Right forelimb (tissue), 1 donor: ENCODE data around the gene CARD11.

Experiments
- DNase-seq: peaks from one replicate; pipeline ENCODE4 v3.0.0-alpha.2; 2018

CARD11 gene

DNA sequence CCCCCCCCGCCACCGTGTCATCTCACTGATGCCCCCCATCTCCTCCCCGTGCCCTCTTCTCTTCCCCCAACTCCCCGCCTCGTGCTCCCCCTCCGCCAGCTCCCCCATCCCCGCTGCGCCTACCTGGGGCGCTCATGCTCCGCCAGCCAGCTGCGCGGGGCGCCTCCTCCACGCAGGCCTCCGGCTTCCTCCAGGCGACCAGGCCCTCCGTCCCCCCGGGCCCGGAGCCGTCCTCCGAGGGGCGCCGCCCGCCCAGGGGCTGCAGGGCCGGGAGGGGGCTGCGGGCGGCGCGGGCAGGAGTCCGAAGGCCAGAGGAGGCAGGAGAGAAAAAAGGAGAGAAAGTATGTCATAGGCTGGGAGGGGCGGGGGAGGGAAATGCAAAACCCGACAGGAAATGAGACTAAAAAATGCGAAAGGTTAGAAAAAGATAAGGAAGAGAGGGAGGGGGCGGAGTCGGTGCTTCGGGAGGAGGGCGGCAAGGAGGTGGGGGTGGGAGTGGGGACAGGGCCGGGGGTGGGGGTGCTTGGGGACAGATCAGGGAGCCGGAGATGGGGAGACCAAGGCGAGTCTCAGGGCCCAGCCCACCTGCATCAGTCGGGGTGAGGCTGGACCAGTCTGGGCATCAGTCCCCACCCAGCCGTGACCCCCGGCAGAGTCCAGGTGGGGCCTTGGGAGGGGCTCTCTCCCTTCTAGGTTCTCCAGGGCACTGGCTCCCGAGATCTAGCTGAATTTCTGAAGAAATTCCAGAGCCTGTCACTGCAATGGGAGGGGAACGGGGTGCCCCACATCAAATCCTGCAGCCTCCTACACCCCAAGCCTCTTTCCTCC is at the start of gene CARD11:
Gene CARD11, minus strand, starts transcription at position 324 of the 828 bp plus-strand sequence. CDS start 85,361 bp downstream, outside the sequence.
- no peak for DNase-seq

DNA sequence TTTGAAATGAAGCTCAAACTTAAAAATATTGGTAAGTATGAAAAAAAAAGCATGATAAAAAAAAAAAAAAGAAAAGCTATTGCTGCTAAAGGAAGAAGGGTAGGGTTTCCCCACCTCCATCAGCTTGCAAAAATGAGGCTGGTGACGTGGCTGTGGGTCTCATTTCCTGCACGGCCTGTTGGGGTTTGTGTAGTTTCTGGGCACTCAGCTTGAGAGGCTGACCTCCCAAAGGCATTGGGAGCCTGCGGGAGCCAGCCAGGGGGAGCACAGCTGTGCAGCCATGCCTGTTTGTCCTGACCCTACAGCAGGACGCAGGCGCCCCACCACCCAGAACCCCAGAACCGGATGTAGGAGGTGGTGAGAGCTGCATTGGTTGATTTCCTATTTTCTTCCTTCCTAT is 48.8 kb upstream of the CARD11 start:
- DNase-seq = no peak

DNA sequence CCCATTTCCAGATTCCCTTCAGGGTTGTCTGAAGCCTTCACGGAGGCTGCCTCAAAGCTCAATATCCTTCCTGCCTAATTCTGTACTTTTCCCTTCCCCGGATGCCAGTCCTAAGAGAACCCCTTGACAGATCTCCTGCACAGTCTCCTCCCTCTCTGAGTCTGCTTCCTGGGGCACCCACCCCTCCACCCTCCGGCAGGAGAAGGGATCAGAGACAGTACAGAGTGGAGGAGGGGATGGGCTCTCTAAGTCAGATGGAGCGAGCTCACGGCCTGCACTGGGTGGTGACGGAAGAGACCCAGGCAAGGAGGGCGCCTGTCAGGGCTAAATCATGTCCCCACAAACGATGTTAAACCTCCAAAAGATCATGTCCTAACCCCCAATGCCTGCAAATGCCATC is 48.0 kb upstream of the CARD11 start:
- no peak for DNase-seq

DNA sequence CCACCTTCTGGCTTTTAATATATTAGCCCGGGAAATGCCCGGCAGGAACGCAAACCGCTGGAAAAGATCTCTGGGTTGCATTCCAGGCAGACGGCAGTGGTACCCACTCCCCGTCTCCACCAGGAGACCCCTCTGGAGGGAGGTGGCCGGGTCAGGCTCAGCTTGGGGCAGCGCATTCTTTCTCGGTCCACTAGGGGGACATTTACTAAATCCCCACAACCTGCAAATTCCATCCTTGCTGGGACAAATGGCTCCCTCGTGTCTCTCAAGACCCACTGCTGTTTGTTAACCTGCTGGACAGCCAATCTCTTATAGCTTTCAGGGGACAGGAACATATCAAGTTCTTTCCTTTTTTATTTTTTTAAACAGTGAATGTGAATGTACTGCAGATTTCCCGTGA is 45.8 kb upstream of the CARD11 start:
- no peak for DNase-seq

DNA sequence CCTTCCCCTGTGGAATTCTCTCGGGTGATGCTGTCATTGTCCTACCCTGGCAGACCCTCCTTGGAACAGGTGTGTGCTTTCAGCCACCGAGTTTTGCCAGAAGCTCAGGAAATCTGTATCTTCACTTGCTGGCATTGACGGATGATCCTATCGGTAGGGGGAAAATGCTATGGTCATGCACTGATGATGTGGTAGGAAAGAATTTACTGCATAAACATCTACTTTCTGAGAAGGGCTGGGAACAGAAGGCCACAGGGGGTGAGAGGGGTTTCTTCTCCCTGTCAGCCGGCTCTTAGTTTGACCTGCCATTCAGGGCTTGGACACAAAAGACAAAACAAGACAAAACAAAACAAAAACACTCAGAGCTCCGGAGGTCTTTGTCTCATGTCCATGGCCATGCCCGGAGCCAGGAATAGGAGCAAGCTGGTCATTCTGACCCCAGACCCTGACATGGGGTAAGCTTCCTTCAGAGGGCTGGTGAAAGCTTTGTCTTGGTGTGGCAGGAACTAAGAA is 43.6 kb upstream of the CARD11 start:
- no peak for DNase-seq

DNA sequence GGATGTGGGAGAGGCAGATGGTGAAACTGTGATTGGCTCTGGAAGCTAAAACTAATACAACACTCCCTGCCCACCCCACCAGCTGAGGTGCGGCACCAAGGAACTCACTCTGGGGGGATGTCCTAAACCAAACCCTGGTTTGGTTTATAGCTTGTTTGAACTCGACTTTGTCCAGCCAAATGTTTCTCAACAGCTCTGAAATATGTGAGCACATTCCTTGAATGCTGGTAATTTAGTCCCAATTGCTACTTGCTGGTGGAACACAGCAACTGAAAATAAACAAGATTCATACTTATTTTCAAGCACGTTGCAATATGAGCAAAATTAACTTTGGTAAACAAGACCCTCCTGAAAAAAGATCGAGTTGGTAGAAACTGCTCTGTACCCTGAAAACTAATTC is 39.7 kb upstream of the CARD11 start:
- DNase-seq = no peak

DNA sequence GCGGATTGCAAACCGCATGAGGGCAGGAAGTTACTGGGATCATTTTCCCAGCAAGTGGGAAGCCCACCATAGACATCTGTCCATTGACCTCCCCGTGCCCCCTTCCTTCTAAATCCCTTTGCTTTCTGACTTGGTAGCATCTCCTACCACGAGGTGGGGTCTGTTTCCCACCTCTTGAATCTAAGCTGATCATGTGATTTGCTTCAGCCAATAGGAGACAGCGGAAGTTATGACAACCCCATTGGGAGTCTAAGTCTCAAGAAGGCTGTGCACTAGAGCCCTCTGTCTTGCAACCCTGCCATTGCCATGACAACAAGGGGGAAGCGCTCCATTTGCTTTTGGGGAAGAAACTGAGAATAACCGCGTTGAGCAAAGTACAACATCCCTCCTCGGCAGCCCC is 39.2 kb upstream of the CARD11 start:
- no peak for DNase-seq

DNA sequence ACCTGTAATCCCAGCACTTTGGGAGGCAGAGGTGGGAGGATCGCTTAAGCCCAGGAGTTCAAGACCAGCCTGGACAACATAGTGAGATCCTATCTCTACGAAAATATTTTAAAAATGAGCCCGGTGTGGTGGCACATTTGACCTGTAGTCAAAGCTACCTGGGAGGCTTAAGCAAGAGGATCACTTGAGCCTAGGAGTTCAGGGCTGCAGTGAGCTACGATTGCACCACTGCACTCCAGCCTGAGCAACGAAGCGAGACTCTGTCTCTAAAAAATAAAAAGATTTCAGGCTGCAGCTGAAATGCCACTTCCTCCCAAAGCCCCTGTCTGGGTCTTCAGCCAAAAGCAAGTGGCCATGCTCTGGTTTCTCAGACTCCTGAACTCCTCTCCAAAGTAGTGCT is 38.7 kb upstream of the CARD11 start:
- no peak for DNase-seq

DNA sequence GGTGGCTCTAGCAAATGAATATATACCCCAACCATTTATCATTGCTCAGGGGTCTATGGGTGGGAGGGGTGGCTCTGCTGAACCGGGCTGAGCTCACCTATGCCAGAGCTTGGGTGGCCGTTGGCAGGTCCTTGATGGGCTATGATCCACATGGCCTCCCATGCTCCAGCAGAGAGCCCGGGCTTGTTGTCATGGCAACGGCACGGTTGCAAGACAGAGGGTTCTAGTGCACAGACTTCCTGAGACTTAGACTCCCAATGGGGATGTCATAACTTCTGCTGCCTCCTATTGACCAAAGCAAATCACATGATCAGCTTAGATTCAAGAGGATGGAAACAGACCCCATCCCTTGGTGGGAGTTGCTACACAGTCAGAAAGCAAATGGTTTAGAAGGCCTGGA is 36.4 kb upstream of the CARD11 start:
- no peak for DNase-seq

DNA sequence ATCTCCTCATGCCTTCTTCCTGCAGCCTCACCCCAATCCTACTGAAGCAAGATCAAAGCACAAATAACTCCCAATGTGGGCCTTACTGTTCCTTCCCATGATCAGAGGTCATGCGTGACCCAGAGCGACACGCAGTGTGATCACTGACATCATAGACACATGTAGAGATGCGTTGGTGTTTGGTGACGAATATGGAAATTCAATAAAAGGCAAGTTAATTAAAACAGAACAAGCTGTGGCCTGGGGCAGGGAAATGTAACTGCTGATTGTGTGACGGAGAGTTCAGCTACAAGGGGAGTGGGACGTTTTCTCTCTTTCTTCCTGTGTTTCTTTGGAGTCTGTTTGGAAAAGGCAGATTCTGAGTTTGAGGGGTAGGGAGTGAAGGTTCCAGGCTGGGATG is 34.8 kb upstream of the CARD11 start:
- DNase-seq = no peak

DNA sequence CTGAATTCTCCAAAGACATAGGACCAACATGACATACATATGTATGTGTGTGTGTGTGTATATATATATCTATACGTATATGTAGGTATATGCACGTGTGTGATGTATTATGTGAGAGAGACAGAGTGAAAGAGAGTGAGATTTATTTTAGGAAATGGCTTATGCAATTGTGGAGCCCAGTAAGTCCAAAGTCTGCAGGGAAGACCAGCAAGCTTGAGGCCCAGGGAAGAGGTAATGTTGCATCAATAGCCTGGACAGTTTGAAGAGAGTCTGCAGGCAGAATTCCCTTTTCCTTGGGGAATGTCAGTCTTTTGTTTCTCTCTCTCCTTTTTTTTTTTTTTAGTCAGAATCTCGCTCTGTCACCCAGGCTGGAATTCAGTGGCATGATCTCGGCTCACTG is 33.0 kb upstream of the CARD11 start:
- no peak for DNase-seq

DNA sequence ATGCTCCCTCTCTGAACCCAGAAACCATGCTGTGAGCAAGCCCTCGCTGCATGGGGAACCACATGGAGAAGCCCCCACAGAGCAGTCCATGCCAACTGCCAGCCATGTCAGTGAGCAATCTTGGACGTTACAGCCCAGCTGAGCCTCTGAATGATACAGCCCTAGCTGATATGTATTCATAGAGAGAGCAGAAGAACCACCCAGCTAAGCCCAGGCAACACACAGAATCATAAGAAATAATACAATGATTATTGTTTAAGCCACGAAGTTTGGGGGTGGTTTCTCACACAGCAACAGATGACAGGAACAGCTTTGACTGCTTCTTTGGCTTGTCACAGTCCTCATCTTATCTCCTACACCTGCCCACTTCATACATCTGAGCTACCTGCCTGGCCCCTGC is 32.5 kb upstream of the CARD11 start:
- DNase-seq = no peak

DNA sequence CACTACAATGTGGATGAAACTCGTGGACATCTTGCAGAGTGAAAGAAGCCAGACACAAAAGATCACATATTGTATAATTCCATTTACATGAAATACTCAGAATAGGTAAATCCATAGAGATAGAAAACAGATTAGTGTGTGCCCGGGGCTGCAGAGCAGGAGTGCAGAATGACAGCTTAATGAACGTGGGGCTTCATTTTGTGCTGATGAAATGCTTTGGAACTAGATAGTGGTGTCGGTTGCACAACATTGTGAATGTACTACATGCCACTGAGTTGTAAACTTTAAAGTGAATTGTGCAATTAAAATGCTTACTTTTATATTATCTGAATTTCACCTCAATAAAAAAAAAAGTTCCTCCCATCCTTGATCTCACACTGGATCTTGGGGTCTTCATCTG is 31.8 kb upstream of the CARD11 start:
- DNase-seq = no peak

DNA sequence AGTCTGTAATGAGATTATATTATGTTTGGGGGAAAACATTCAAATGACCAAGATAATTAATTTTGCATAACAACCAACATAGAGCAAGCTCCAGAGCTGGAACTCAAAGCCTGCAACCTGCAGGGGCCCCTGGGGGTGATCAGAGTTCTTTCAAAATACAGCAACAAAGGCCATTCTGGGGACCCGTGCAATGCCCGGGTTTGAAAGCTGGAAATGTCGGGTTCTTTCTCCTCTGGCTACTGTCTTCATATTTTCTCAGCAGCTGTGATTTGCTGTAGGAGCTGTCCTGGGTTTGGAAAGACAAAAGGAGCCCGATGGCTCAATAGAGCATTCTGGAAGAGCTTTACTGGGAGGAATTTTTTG is 30.8 kb upstream of the CARD11 start:
- DNase-seq = no peak

DNA sequence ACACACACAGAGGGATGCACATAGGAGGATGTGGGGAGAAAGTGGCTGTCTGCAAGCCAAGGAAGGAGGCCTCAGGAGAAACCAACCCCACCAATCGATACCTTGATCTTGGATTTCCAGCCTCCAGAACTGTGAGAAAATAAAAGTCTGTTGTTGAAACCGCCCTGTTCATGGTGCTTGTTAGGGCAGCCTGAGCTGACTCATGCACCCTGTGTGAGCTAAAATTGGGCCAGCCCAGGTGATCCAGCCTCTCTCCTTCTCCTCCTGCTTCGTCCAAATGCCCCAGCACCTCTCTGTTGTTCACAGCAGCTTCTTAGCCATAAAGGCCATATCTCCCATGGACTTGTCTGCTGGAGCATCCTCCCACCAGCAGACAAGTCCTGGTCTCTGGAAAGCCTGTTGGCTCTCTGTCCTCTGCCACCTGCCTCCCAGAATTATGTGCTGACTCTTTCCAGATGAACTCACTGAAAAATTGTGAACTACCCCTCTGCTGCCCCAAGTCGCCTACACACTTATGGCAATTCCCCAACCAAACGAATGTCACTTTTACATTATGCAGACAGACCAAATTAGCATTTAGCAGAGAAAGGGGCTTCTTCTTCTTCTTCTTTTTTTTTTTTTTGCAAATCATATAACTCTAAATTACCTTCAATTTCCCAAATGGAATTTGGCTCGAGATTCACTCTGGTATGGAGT is 30.2 kb upstream of the CARD11 start:
- DNase-seq = no peak

DNA sequence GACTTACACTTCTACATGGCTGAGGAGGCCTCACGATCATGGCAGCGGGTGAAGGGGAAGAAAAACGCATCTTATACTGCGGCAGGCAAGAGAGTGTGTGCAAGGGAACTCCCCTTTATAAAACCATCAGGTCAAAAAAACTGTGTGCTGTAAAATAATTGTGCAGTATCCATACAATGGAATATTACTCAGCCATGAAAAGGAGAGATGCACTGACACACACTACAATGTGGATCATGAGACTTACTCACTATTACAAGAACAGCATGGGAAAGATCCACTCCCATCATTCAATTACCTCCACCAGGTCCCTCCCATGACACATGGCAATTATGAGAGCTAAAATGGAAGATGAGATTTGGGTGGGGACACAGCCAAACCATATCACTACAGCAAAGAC is 27.2 kb upstream of the CARD11 start:
- DNase-seq = no peak

DNA sequence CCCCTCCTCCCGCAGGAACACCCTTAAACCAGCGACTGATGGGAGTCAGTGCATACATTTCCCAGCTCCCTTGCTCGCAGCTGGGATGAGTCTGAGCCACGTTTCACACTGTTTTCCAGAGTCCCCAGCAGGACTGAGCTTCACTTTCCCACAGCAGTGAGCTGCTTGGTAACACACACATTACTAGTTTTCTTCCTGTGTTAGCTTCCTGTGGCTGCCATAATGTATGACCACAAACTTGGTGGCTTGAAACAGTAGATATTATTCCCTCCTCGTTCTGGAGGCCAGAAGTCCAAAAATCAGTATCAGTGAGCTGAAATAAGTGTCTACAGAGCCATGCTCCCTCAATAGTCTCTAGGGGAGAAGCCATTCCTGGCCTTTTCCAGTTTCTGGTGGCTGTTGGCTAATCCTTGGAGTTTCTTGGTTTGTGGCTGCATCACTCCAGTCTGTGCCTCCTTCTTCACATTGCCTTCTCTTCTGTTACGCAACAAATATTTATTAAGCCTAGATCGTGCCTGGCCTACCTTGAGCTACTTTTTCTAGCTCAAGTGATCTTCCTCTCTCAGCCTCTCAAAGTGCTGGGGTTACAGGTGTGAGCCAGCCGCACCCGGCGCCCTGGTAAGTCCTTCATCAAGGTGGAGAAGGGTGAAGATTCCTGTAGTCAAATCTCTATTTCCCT is 26.2 kb upstream of the CARD11 start:
- DNase-seq = no peak

DNA sequence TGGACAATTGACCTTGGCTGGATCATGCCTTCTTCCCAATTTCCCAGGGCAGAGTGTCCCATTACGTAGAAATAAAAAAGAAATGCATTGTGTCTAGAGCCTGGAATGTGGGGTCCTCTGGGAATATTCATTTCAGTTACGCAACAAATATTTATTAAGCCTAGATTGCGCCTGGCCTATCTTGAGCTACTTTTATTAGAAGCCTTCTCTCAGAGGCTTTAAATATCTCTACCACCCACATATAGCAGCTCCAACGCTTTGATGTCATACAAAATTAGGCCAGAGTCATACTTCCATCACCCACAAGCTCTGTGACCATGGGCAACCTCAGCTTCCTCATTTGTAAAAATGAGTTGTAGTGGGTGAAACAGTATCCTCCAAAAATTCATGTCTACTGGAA is 24.9 kb upstream of the CARD11 start:
- DNase-seq = no peak

DNA sequence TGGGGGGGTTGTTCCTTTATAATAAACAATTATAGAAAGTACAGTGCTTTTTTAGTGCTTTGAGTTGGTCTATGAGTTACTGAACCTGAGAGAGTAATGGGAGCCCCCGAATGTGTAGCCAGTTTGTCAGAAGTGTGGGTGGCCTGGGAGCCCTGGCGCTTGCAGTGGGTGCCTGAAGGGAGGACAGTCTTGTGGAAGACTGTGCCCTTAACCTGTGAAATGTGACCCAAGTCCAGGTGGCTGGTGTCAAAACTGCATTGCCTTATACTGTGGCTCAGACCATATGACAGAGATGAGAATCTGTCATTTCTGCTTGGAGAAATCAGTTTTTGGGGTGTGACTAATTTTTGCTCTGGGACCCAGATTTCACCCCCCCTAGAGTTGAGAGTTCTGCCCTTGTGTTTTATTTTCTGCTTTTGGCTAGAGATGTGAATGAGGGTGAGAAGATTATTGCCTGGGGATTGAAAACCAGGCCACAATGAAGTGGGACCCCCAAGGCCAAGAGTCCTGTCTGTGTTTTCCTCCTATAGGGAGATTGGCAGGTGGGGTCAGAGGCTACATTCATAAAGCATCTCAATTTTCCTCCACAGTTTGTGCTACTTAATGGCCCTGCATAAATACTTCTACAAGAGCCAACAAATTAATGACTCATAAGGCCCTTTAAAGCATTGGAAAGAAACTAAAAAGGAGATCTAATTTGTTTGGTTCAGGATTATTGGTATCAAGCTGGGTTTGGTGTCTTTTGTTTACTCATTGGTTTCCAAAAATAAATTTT is 24.1 kb upstream of the CARD11 start:
- no peak for DNase-seq

DNA sequence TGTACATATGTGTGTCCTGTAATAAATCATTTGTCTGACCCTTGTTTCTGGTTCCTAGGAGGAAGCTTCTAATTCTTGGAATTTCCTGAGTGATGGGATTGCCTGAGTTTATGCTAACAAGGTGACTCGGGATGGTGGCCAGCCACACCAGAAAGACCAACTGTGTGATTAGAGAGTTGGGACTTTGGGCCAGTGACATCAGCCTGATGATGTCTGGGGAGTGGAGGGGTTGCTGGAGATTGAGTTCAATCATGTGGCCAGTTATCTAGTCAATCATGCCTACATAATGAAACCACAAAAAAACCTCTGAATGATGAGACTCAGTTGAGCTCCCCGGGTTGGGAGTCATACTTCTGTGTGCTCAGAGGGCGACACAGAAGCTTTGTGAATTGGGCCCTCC is 23.5 kb upstream of the CARD11 start:
- DNase-seq = no peak

DNA sequence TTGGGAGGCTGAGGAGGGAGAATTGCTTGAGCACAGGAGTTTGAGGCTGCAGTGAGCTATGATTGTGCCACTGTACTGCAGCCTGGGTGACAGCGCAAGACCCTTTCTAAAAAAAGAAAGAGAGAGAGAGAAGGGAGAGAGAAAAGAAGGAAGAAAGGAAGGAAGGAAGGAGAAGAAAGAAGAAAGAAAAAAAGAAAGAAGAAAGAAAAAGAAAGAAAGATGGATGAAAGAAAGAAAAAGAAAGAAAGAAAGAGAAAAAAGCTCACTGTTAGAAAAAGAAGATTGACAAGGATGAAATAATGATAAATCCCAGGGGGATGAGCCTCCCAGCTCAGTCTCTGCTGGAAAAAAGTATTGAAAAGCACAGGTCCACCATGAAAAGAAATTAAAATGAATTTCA is 22.8 kb upstream of the CARD11 start:
- DNase-seq = no peak

DNA sequence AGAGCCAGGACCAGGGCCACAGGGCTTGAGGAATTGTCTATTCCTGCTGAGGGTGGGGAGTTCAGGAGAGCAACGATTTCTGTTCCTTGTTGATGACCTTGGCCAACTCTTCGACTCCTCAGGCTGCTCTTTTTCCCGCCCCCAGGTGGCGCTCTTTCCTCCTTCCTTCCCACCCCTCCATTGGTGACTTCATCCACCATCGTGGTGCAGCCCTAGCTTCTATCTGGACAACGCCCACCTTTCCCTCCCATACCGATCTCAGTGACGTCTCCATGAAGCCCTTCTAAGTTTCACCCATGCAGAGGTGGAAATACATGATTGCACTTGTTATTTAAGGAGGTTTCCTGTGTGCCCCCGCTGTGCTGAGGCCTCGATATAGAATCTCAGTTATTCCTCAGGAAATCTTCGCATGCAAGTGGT is 22.1 kb upstream of the CARD11 start:
- no peak for DNase-seq

DNA sequence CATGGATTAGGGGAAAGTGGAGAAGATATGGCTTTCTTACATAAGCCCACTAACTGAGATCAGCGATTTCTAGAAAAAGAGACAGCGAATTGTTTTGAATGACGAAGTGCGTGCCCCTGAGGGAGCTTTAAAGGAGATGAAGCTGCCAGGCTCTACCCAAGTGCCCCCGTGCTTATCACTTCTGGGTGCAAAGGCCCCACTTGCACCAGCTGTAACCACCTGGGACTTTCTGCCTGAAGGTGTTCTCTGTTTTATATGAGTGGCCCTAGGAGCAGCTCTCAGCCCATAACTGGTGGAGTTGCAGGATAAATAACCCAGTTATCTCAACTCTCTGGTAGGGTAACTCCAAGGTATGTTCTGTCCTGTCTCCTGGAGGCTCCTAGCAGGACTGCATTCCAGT is 20.4 kb upstream of the CARD11 start:
- no peak for DNase-seq
